GM18907 (cell line): ENCODE results near the gene NPR1.
A peak's percentile ranks its signal among the peaks of the same experiment; 100 is the strongest.
"Not testable (repeated sequence)": the region's sequence is repeated elsewhere in the genome, so short reads cannot be mapped to it uniquely, and the experiment has no call there.

Experiments used
- ATAC-seq: cut with Tn5 transposase; IDR thresholded peaks from one replicate; pipeline ENCODE4 v1.9.1; 2021; ENCODE audit warnings: mild to moderate bottlenecking, moderate library complexity; ENCODE audit not compliant: unreplicated experiment

NPR1 gene

GRCh38 chr1:153678519-153679336 is at the start of gene NPR1:
Gene NPR1, plus strand, starts transcription at chr1:153678688. Its CDS starts 421 bp downstream, at chr1:153679109.
- ATAC-seq = no peak

GRCh38 chr1:153629343-153629665 is 49.2 kb upstream of the NPR1 start:
- ATAC-seq = no peak

DNA sequence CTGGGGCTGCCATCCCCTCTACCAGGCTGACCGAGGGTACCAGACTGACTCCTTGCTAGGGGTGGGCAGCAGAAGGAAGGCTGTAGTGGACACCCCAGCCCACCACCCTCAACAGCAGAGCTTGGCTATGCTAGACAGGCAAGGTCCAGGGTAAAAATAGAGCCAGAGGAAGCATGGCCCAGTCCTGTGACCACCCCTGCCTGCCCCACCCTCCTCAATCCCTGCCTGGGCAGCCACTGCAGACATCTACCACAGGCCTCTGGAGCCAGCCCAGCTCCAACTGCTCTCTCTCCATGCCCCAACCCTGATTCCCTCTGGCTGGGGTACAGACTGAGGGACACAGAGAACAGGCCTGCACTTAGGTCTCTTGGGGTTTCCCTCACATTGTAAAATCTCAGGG is 48.5 kb upstream of the NPR1 start:
- ATAC-seq = no peak

DNA sequence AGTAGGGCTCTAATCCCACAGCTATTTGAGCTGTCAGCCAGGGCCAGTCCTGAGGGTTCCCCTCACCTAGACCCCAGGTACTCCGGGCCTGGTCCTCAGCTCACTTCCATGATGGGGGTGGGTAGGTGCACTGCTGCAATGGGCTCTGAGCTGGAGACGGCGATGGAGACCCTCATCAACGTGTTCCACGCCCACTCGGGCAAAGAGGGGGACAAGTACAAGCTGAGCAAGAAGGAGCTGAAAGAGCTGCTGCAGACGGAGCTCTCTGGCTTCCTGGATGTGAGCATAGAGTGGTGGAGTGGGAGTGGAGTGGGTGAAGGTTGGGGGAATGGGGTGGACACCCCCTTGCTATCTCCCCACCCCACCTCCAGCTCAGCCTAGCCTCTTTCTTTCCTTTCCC is 48.1 kb upstream of the NPR1 start:
- ATAC-seq = no peak

DNA sequence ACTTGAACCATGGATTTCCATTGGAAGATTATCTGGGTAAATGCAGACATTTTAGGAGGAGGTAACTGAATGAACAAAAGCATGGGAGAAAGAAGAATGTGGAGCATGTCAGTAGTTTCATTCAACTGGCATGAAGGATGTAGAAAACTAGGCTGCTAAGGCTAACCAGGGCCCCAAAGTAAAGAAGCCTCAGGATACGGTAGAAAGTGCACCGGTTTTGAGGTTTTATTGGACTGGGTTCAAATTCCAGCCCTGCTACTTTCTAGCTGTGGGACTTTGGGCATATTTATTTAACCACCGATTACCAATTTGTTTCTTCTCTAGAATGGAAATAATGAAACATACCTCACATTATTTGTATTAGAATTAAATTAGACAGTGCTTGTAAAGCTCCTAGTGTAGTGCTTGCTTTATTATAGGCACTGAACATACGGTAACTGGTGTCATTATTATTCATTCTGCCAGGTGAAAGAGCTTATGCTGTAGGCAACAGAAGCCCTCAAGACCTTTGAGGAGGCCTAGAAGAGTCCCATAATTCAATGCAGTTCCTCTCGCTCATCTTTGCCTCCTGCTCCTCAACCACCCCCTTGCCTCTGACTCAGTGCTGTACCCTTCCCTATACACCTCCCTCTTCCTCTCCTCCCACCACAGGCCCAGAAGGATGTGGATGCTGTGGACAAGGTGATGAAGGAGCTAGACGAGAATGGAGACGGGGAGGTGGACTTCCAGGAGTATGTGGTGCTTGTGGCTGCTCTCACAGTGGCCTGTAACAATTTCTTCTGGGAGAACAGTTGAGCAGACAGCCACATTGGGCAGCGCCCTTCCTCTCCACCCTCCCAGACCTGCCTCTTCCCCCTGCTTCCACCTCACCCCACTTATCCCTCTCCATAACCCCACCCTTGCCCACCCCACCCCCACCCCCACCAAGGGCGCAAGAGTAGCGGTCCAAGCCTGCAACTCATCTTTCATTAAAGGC is 47.2 kb upstream of the NPR1 start:
- ATAC-seq = no peak

DNA sequence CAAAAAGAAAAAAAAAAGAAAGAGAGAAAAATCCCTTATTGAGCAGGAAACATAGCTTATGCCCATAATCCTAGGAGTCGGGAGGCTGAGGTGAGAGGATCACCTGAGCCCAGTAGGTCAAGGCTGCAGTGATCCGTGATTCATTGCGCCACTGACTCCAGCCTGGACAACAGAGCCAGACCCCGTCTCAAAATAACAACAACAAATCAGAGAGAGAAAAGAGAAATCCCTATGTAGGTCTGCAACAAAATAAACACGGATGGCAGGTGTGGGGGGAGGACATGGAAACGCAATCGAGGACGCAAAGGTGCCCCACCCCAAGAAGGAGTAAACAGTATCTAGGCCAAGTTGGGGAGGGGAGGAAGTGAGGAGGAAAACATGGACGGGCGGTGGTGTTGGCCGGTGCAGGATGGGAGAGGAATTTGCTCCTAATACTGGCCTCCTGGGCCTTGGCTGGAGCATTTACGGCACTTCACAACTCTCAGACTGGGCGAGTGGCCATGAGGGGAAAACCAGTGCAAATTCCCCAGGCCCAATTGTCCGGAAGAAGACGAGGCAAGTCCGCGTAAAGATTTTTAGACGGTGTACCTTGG is 45.2 kb upstream of the NPR1 start:
- peak; percentile 9 for ATAC-seq

- peak; percentile 91 for ATAC-seq
These were observed 44.5 kb upstream of the NPR1 start, which contains the start of gene CHTOP for GRCh38 chr1:153633754-153634665. Gene CHTOP, plus strand, starts transcription at chr1:153634066. Its CDS starts 2,523 bp downstream, at chr1:153636589.

DNA sequence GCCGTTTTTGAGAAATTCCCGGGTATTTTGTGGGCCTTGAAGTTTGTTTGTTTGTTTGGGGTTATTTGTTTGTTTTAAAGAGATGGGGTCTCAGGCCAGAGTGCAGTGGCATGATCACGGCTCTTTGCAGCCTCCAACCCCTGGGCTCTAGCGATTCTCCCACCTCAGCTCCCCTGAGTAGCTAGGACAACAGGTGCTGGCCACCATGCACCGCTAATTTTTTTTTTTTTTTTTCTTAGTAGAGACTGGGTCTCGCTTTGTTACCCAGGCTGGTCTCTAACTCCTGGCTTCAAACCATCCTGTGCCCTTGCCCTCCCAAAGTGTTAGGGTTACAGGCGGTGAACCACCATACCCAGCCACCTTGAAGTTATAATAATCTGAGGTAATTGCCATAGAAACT is 42.6 kb upstream of the NPR1 start:
- no peak for ATAC-seq

DNA sequence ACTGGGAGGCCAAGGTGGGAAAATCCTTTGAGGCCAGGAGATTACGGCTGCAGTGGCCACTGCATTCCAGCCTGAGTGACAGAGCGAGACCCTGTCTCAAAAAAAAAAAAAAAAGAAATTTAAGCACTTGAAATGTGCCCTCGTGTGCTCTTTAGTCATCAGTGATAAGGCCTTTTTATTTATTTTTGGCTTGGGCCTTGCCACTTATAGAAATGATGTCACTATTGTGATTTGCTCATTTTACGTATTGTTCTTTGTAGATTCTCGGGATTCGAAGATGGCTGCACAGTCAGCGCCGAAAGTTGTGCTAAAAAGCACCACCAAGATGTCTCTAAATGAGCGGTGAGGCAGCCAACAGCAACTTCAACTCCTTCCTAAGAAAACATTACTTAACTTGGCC is 42.2 kb upstream of the NPR1 start:
- no peak for ATAC-seq

DNA sequence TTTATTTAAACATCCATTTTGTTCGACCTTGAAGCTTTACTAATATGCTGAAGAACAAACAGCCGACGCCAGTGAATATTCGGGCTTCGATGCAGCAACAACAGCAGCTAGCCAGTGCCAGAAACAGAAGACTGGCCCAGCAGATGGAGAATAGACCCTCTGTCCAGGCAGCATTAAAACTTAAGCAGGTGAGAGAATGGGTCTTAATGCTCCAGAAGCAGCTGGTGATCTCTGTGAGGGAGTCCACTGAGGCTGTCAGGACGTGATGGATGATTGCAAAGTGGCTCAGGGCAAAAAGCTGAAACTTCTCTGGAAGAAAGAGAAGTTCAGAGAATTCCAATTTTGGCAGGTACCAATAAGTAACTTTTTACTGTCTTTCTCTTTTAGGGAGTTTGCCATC is 40.2 kb upstream of the NPR1 start:
- ATAC-seq = no peak

GRCh38 chr1:153639280-153639679 is 39.2 kb upstream of the NPR1 start:
- ATAC-seq = no peak

GRCh38 chr1:153640213-153640612 is 38.3 kb upstream of the NPR1 start:
- not testable (repeated sequence) for ATAC-seq

- no peak for ATAC-seq
These were observed 37.6 kb upstream of the NPR1 start for GRCh38 chr1:153640861-153641260.

- no peak for ATAC-seq
These were observed 36.3 kb upstream of the NPR1 start for GRCh38 chr1:153642161-153642560.

GRCh38 chr1:153643100-153643499 is 35.4 kb upstream of the NPR1 start:
- no peak for ATAC-seq

DNA sequence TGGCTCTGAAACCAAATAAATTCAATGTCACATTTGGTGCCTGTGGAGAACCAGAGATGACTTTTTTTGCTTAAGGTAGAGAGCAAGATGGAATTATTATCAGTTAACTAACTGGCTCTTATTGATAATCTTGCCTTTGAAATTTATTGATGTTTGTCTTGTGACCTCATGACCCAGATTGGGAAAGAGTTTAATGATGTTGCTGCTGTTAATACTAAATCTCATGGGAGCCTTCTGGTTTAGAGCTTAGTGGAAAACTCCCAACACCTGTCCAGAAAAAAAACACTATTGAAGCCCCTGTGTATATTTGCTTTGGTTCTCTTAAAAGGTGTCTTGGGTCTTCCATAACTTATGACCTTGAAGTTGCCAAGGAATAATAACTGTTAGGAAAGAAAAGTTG is 34.7 kb upstream of the NPR1 start:
- no peak for ATAC-seq

DNA sequence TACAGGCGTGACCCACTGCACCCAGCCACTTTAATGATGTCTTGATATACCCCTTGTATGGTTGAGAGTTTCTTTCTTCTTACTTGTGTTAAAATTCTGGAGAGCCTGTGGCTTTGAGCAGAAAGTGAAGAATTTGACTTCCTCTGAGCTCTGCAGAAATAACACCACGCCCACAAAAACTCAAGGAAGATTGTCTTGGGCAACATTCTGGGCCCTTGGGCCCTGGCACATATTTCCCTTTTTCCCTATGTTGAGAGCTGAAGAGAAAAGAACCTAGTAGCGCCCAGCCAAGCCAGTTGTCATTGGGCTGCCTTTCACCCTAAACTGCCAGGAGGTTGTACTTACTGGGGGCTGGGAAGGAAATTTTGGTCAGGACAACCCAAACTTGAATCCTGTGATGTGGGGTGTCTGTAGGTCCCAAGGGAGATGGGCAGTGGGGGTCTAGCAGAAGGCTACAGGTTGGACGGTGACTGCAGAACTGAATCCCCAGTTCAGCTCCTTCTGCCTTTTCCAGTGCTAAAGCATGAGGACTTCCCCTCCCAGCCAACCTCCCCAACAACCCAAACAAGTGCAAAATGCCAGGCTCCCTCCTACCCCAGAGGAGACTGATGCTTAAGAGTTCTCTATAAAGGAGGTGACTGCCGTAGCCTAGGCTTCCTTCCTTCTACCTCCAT is 31.7 kb upstream of the NPR1 start:
- ATAC-seq = no peak

GRCh38 chr1:153647346-153647714 is 31.2 kb upstream of the NPR1 start:
- ATAC-seq = no peak

DNA sequence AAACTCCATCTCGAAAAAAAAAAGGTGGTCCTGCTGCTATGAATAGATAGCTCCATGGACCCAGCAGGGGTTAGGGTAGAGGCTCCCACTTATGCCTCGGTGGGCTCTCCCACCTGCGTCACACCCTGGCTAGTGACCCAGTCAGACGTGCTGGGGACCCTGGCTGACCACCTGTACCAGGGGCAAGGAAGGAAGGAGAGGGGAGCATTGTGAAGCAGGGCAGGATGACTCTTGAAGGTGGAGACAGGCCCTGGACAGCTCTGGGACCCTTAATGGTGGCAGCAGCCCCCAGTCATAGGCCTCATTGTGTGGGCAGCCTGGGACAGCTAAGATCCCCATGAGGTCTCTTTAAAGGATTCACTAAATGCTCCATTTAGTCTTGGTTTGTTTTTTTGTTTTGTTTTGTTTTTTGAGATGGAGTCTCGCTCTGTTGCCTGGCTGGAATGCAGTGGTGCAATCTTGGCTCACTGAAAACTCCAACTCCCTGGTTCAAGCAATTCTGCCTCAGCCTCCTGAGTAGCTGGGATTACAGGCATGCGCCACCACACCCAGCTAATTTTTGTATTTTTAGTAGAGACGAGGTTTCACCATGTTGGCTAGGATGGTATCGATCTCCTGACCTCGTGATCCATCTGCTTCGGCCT is 30.4 kb upstream of the NPR1 start:
- no peak for ATAC-seq
